Endothelial cell of umbilical vein (primary cell): ENCODE results near the gene TUBB4B.

ENCODE experiments used
- MYC ChIP-seq: IDR thresholded peaks from one replicate; pipeline ENCODE4 v1.6.1; 2011; ENCODE audit warnings: mild to moderate bottlenecking, low read depth, low read length
- POLR2AphosphoS5 ChIP-seq: IDR thresholded peaks from 2 replicates; pipeline ENCODE4 v1.6.1; 2012; ENCODE audit warnings: low read depth, mild to moderate bottlenecking, control low read depth, low read length, moderate library complexity; ENCODE audit not compliant: insufficient read depth
- TF ChIP-seq, protein P1 (sequence below), 2 donors: IDR thresholded peaks; 1 replicate in 1 of 2; 2 replicates in 1 of 2; pipeline ENCODE4 v1.5.1; 2011; ENCODE audit warnings: low read length in 2 of 2, mild to moderate bottlenecking in 2 of 2, moderate library complexity in 2 of 2, control low read depth in 1 of 2, inconsistent platforms in 1 of 2, low read depth in 1 of 2; ENCODE audit not compliant: insufficient read depth in 1 of 2; ENCODE audit errors: extremely low read depth in 1 of 2

DNA sequence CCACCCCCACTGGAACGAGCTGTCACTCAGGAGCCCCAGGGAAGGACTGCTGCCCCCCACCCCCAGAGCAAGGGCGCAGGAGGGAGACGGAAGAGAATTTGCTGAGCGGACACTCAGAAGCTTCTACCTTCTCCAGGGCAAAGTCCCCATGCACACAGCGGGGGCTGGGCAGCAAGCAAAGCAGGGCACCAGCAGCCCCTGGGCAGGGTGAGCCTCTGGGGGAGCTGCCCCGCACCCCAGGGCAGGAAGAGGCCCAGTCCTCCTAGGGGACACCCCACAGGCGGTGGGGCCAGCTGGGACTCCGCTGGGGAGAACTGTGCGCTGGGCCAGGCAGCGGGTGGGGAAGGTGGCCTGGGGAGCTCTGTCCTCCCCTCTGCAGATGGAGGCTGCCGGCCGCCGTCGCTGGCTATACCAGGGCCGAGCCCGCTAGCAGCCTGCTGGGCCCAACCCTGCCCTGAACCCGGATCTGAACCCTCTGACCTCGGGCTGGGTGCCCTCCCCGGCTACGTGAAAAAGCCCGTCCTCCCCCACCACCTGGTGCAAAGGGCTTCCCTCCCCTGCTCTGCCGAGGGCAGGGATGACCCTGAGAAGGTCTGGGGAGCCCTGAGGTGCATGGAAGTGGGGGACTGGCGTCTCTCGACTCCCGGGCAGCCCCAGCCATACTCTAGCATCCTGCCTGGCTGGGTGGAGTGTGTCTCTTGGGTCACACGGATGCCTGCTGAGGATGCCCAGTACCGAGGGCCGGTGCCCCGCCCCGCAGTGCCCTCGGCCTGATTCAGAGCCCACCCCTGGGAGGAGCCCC lies 11.0 kb upstream of the TUBB4B start:
- TF ChIP-seq, protein P1, sequence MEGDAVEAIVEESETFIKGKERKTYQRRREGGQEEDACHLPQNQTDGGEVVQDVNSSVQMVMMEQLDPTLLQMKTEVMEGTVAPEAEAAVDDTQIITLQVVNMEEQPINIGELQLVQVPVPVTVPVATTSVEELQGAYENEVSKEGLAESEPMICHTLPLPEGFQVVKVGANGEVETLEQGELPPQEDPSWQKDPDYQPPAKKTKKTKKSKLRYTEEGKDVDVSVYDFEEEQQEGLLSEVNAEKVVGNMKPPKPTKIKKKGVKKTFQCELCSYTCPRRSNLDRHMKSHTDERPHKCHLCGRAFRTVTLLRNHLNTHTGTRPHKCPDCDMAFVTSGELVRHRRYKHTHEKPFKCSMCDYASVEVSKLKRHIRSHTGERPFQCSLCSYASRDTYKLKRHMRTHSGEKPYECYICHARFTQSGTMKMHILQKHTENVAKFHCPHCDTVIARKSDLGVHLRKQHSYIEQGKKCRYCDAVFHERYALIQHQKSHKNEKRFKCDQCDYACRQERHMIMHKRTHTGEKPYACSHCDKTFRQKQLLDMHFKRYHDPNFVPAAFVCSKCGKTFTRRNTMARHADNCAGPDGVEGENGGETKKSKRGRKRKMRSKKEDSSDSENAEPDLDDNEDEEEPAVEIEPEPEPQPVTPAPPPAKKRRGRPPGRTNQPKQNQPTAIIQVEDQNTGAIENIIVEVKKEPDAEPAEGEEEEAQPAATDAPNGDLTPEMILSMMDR (IDR thresholded peaks at IDR 0.05; ENCODE audit: extremely low read depth in 1 of 2, insufficient read depth in 1 of 2, low read depth in 1 of 2, low read length in 2 of 2), result no peak
- no peak for TF ChIP-seq POLR2AphosphoS5
- TF ChIP-seq MYC, result no peak
